GM12891 (cell line): ENCODE results near the gene BMPER. TPM values are rescaled to one million over a fixed set of nuclear protein-coding genes. Genes with fewer than 3 reads are reported as not detected.

ENCODE experiments used
- DNase-seq: peaks from one replicate; pipeline ENCODE4 v3.0.0; 2011; ENCODE audit warnings: low spot score; ENCODE audit not compliant: insufficient read length
- FAIRE-seq: peaks from 2 replicates; lab custom pipeline; 2011; peaks lifted over from hg19 to GRCh38; lab: Jason Lieb, UNC
- PAX5 ChIP-seq: IDR thresholded peaks from 2 replicates; pipeline ENCODE4 v1.6.1; 2011; ENCODE audit warnings: low read length, moderate library complexity, mild to moderate bottlenecking; ENCODE audit not compliant: insufficient read depth, severe bottlenecking
- POLR2A ChIP-seq: IDR thresholded peaks from 2 replicates; pipeline ENCODE4 v1.6.1; 2011; ENCODE audit warnings: low read depth, low read length, control low read depth
- POLR2AphosphoS5 ChIP-seq: IDR thresholded peaks from 2 replicates; pipeline ENCODE4 v1.6.1; 2011; ENCODE audit warnings: low read depth, low read length, control low read depth
- POU2F2 ChIP-seq: IDR thresholded peaks from 2 replicates; pipeline ENCODE4 v1.6.1; 2011; ENCODE audit warnings: low read depth, mild to moderate bottlenecking, control low read depth, low read length, moderate library complexity
- SPI1 ChIP-seq: IDR thresholded peaks from 2 replicates; pipeline ENCODE4 v1.6.1; 2011; ENCODE audit warnings: low read depth, low read length, control low read depth
- TAF1 ChIP-seq: IDR thresholded peaks from 2 replicates; pipeline ENCODE4 v1.6.1; 2011; ENCODE audit warnings: low read depth, low read length, control low read depth
- polyA plus RNA-seq: library from polyadenylated mRNA; unstranded; fragments of >200 nt; gene quantifications from one replicate; pipeline ENCODE4 v1.2.1, GENCODE V29; 2012; ENCODE audit warnings: low read depth, missing spikeins, inconsistent platforms; ENCODE audit not compliant: missing spikeins

Gene BMPER
- polyA plus RNA-seq = not detected

DNA sequence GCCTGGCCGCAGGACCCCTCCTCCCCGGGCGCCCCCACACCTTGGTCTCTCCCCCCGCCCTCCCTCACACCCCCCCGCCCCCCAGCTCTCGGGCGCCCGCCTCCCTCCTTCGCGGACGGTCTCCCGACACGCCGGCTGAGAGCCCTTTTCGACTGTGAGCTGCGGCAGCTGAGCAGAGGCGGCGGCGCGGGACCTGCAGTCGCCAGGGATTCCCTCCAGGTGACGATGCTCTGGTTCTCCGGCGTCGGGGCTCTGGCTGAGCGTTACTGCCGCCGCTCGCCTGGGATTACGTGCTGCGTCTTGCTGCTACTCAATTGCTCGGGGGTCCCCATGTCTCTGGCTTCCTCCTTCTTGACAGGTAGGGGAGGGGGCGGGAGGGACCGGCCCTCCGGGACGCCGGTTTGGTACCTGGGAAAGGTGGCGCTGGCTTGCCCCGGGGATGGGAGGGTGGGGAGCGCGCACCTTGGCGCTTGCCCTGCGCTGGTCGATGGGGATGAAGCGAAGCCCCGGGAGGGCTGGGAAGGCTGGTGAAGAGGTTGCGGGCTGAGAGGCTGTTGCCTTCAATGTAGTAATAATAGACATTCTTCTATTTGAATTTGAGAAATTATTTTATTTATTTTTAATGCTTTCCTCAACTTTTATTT lies at the start of gene BMPER:
BMPER (plus strand) TSS at position 151 of the 644 bp plus-strand sequence; CDS start at position 226, 75 bp downstream.
- TF ChIP-seq TAF1 (no peak), POU2F2 (no peak), POLR2AphosphoS5 (no peak), PAX5 (no peak), SPI1 (no peak), POLR2A (no peak)
- DNase-seq = peak; percentile 13
- no peak for FAIRE-seq

DNA sequence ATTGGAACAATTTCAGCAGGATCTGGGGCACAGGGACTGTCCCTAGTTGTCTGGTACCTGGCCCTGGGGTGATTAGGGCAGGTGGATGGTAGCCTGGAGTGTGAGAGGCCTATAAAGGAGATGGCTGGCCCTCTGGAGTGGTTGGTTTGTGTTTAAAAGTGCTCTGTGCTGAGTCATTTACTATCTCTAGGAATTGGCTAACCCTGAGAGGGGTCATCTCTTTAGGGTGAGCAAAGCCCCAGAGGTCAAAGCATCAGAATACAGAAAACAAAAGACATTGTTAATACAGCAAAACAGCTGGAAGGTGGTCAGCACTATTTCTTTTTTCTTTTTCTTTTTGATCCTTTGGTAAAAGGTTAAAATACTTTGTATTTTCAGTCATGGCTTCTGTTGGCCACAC lies 43.4 kb upstream of the BMPER start:
- no peak for FAIRE-seq
- no peak for DNase-seq
- TF ChIP-seq POLR2A = no peak
- no peak for TF ChIP-seq SPI1
- TF ChIP-seq POU2F2 = no peak
- no peak for TF ChIP-seq PAX5
- TF ChIP-seq POLR2AphosphoS5 = no peak
- TF ChIP-seq TAF1 = no peak

DNA sequence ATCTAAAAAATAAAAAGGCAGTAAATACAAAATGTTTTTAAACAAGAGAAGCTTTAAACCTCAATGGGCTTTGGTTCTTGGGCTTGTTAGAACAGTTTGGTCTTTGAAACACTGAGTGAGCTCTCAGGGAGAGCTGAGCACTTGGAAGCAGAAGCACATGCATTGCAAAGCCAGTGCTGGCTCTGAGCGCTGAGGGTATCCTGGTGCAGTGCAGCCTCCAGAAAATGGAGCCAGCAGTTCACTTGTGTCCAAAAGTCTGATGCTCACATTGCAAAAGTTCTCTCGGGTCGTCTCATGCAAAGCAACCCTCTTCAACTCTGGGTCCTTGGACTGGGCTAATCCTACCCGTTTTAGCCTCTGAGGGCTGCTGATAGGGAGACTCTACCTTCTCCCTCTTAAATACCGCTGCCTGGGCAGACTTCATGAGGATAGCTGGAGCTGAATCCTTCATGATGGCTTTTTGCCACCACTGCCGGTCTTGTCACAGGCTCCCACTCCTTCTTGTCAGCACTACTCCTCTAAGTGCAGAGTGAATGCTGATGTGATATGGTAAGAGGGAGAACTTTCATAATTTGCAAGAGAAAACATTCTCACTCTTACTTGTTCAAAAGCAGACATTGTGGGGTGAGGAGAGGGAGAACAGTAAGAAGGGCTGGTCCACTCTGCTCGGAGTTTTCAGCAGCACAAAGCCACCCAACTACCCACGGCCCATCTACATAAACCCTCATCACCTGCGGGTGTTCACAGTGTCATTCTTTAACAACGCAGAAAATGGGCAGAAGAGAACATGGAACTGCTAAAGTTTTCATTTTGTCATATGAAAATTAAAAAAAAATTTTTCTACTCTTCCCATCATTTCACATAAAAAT lies 42.2 kb upstream of the BMPER start:
- DNase-seq (no peak), FAIRE-seq (no peak)
- no peak for TF ChIP-seq TAF1
- TF ChIP-seq POLR2A = no peak
- no peak for TF ChIP-seq POLR2AphosphoS5

DNA sequence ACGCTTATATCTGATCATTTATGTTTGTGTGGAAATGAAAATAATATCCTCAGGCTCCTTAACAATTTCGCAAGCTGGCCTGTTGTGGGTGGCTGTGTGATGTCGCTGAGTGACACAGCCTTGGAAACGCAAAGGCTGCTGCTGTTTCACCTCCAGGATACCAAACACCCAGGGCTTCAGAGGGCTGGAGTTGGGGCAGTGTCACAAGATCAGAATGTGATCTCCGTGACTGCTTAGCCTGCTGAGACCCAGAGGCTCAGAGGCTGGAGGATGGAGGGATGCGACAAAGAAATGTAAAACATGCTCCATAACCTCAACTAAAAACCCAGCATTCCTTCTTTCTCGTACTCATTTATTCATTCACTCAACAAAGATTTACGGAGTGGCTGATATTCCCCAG lies 37.2 kb upstream of the BMPER start:
- TF ChIP-seq POLR2A (no peak), PAX5 (no peak), POLR2AphosphoS5 (no peak), POU2F2 (no peak), SPI1 (no peak), TAF1 (no peak)
- DNase-seq (no peak), FAIRE-seq (no peak)

DNA sequence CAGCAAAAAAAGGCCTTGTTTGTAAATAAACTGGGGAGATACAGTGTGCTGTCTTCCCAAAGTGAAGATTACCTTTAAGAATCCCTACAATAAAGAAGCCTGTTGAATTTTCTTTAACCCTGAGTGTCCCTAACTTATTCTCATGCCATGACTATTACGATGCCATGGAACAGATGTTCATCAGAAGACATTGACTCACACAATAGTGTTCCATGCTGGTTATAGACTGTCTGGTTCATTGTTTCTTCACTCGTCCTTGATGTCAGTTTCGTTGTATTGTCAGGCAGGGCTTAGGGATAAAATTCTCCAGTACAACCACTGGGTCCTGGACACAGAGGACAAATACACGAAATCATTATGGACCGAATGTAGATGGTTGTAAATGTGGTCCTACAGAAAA lies 36.2 kb upstream of the BMPER start:
- FAIRE-seq (no peak), DNase-seq (no peak)
- TF ChIP-seq POLR2AphosphoS5 (no peak), TAF1 (no peak), POU2F2 (no peak), POLR2A (no peak), PAX5 (no peak), SPI1 (no peak)

DNA sequence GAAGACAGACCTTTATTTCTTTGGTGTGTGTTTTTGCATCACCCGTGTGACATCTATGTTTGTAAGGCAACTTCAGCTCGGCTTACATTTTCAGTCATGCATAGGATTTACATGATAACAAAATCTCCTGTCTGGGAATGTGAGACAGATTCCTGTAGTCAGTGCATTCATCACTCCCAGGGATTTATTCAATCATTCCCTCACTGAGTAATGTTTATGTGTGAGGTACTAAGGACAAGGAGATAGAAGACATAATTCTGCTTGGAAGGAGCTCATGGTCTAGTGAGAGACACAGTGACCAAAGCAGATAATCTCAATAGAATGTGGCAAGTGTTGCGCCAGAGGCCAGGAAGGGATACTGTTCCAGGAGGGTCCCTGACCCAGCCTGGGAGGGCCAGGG lies 35.2 kb upstream of the BMPER start:
- TF ChIP-seq POLR2A (no peak), POU2F2 (no peak), TAF1 (no peak), PAX5 (no peak), SPI1 (no peak), POLR2AphosphoS5 (no peak)
- no peak for DNase-seq
- FAIRE-seq = no peak

DNA sequence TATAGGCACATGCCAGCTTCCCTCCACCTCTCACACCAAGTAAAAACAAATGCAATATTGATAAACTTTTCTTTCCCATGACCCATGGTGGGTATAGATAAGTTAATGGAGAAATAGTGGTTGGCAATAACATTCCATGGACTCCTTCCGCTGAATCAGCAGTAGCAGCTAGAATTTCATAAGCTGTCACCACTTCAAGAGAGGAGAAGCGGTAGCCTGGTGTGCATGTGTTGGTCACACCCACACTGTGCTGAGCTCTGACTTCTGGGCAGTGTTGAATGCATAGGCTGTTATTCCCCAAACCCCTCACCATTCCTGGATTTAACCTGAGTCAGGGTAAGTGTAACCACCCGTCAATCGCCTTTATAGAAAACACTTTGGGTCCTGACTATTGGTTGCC lies 32.5 kb upstream of the BMPER start:
- DNase-seq (no peak), FAIRE-seq (no peak)
- TF ChIP-seq POU2F2 (no peak), TAF1 (no peak), SPI1 (no peak), POLR2AphosphoS5 (no peak), POLR2A (no peak), PAX5 (no peak)

DNA sequence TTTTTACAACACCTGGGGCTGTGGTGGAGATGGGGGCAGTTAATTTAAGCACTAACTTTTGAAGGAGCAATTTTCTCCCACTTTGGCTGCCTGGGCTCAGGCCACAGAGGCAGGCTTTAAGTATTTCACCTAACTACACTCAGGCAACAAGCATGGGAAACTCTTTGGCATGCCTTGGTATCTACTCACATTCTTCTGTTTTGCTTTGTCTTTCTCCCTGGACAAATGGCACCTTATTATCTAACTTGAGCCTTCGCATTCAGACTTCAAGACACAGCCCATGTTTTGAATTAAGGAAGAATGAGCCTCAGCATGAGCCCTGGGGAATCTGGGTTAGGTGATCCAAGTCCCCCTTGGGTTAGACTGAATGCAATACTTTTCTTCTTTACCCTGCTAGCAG lies 31.8 kb upstream of the BMPER start:
- no peak for DNase-seq

DNA sequence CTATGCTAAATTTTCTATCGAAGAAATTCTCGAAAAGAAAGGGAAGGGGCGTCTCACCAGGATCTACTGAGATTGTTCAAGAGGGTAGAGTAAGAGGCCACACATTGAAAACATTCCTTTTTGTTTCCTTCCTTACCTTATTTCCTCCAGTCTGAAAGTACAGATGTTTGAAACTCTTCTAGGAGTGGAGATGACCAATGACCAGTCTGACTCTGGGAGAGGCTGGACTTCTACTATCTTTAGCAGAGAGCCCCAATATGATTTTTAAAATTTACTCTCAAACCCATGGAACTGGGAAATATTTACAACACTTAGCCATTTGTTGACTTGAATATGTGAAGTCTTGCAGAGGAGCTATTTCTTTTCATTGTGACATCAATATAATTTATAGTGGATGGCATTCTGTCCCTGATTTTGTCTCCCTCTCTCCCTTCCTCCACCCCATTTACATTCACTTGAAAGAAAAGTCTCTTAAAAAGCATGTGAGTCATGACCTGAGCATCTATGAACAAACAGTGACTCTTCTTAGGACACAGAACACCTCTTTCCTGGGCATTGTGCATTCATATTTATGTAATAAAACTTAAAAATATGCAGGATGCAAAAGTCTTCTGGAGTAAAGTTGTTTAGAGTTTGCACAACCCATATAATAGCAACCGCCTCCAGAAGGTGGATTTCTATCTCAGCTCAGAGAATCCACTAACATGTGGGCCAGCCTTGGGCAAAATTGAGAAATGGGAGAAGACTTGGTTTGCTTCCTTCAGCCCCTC lies 31.2 kb upstream of the BMPER start:
- FAIRE-seq = no peak
- TF ChIP-seq SPI1 = no peak
- TF ChIP-seq PAX5 = no peak
- TF ChIP-seq POLR2AphosphoS5 = no peak
- no peak for TF ChIP-seq POLR2A
- no peak for DNase-seq

More for the DNA sequence above, 31.8 kb upstream of the BMPER start:
- no peak for FAIRE-seq
- TF ChIP-seq TAF1 (no peak), POLR2A (no peak), SPI1 (no peak), POU2F2 (no peak), POLR2AphosphoS5 (no peak)

DNA sequence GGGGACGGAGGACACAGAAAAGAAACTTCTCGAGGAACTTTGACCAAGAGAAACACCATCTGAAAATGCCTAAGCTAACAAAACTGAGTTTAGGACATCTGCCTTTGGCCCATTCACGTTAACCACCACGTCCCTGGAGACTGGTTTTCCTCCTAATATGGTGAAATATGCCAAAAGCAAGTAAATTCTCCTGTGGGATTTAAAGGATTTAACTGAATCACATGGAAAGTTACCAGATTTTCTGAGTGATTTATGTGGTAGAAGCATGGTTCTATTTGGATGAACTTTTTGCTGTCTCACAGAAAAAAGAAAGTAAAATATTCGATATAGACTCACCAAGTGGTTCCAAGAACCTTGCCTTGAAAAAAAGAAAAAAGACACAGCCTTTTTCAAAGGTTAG lies 30.4 kb upstream of the BMPER start:
- no peak for FAIRE-seq
- DNase-seq = no peak
- TF ChIP-seq POLR2A = no peak
- no peak for TF ChIP-seq SPI1
- TF ChIP-seq POU2F2 = no peak
- no peak for TF ChIP-seq TAF1
- TF ChIP-seq POLR2AphosphoS5 = no peak
